ENCODE measurements around the gene FBXL7.

DNA sequence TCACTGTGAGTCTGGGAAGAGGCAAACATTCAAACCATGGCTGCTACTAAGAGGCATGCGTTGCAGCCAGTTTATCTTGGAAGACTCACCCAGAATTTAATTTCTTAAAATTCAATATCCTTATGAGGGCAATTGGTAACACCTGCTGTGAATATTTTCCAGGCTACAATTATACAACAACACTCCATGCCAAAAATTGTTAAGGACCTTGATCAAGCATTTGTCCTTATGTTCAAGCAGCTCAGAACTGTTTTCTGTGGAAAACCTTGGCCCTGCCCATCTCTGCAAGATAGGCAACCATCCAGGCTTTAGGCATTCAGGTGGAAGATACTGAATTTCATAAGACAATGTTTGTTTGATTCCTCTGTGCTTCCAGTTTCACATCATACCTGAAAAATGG lies 327.8 kb downstream of the FBXL7 start:
- TF ChIP-seq, protein P1, sequence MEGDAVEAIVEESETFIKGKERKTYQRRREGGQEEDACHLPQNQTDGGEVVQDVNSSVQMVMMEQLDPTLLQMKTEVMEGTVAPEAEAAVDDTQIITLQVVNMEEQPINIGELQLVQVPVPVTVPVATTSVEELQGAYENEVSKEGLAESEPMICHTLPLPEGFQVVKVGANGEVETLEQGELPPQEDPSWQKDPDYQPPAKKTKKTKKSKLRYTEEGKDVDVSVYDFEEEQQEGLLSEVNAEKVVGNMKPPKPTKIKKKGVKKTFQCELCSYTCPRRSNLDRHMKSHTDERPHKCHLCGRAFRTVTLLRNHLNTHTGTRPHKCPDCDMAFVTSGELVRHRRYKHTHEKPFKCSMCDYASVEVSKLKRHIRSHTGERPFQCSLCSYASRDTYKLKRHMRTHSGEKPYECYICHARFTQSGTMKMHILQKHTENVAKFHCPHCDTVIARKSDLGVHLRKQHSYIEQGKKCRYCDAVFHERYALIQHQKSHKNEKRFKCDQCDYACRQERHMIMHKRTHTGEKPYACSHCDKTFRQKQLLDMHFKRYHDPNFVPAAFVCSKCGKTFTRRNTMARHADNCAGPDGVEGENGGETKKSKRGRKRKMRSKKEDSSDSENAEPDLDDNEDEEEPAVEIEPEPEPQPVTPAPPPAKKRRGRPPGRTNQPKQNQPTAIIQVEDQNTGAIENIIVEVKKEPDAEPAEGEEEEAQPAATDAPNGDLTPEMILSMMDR (conservative IDR thresholded peaks at IDR 0.05 in 1 of 2, IDR thresholded peaks at IDR 0.05 in 1 of 2; ENCODE audit: low read depth in 1 of 2, low read length in 2 of 2): no peak
- no peak for TF ChIP-seq EZH2 (IDR thresholded peaks at IDR 0.05; ENCODE audit: low read length, missing control alignments)

Measured in fibroblast of lung (primary cell).